ENCODE measurements around the gene DNAJC25.

Gene DNAJC25

DNA sequence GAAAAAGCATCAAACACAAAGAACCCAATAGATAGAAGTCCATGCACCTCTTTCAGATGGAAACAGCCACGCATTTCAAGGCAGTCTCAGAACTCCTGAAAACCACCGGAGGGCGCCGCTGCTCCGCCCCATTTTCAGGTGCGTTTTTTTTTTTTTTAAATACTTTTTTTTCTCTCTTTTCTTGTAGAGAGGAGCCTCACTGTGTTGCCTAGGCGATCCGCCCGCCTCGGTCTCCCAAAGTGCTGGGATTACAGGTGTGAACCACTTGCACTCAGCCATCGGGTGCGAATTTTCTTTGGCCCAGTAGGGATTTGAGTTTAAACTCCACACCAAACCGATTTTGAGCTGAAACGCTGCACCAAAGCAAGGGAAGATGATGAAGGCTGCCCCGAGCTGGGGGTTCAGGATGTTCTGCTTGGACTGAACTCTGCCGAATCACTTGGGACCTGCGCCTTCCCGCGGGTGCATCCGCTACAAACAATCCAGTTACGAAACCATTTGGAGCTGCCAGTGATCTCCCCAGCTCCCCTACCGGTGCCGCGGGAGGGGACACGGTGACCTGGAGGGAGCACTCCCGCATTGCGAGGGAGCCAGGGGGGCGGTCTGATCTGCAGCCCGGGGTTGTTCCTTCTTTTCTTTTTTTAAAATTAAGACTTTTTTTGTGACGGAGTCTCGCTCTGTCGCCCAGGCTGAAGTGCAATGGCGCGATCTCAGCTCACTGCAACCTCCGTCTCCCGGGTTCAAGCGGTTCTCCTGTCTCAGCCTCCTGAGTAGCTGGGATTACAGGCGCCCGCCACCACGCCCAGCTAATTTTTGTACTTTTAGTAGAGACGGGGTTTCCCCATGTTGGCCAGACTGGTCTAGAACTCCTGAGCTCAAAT is 33.0 kb upstream of the DNAJC25 start:
- no peak overlapping the region for H2BK120ac ChIP-seq (ENCODE audit: low read depth, low read length)
- H3K9me3 ChIP-seq (ENCODE audit: control insufficient read depth, low read length) = no peaks in the 10 kb centered on the region
- no peak overlapping the region for H4K8ac ChIP-seq (ENCODE audit: low read length)
- peaks cover 6% of the 10 kb centered on the region for H3K4me1 ChIP-seq (ENCODE audit: control insufficient read depth, insufficient read depth, low read depth, low read length)
- 11% methylated on average over 41 of the region's 41 CpGs for WGBS
- no peak overlapping the region for H2AFZ ChIP-seq (ENCODE audit: low read depth, low read length)
- no peak overlapping the region for H3K23ac ChIP-seq (ENCODE audit: low read length in 2 of 2)
- H3K79me1 ChIP-seq (replicated peaks; ENCODE audit: low read length, poor library complexity, severe bottlenecking) = peaks cover 9% of the 10 kb centered on the region
- H3K9ac ChIP-seq (ENCODE audit: low read length) = peak overlapping the region; percentile 88
- H3K36me3 ChIP-seq (ENCODE audit: control insufficient read depth in 1 of 2, insufficient read depth in 2 of 2, low read depth in 1 of 2, low read length in 2 of 2) = peaks cover 17 to 32% of the 10 kb centered on the region in 2 experiments
- H4K91ac ChIP-seq (ENCODE audit: low read length) = no peak overlapping the region
- no peak overlapping the region for H2BK5ac ChIP-seq (ENCODE audit: low read depth, low read length, poor library complexity, severe bottlenecking)
- peak overlapping the region; percentile 81 for H3K4me2 ChIP-seq (ENCODE audit: low read length, poor library complexity, severe bottlenecking)
- no peak overlapping the region for H3K4ac ChIP-seq (ENCODE audit: low read depth in 1 of 2, low read length in 2 of 2)
- peak overlapping the region; percentile 65 to 87 for H3K4me3 ChIP-seq (ENCODE audit: insufficient read depth in 1 of 2, low read depth in 1 of 2, low read length in 2 of 2)
- H2AK5ac ChIP-seq (ENCODE audit: low read length, severe bottlenecking) = no peak overlapping the region
- no peaks in the 10 kb centered on the region for H3K27me3 ChIP-seq (ENCODE audit: control insufficient read depth in 1 of 2, insufficient read depth in 1 of 2, low read length in 2 of 2)
- H3K14ac ChIP-seq (ENCODE audit: low read length in 2 of 2) = no peak overlapping the region
- DNase-seq = peak; percentile 71
- no peak overlapping the region for H2BK12ac ChIP-seq (ENCODE audit: low read length in 2 of 2)
- H3K27ac ChIP-seq (ENCODE audit: low read length, poor library complexity, severe bottlenecking) = no peak overlapping the region
- no peak overlapping the region for H3K18ac ChIP-seq (ENCODE audit: low read depth in 1 of 2, low read length in 2 of 2)
- H2BK15ac ChIP-seq (ENCODE audit: low read depth, poor library complexity, severe bottlenecking) = no peak overlapping the region

DNA sequence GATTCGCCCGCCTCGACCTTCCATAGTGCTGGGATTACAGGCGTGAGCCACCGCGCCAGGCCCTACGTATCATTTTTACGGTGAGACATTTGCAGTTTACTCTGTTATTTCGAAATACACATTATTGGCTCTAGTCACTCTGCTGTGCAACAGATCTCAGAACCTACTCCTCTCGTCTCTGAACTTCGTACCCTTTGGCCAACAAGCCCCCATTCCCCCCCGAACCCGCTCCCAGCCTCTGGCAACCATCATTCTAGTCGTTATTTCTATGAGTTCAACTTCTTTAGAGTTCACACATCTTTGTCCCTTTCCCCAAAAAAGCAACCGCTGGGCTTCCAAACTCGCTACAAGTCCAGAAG is 32.4 kb upstream of the DNAJC25 start:
- no peak overlapping the region for H3K23ac ChIP-seq (ENCODE audit: low read length in 2 of 2)
- H4K8ac ChIP-seq (ENCODE audit: low read length) = peak overlapping the region; percentile 59
- H3K4me1 ChIP-seq (ENCODE audit: control insufficient read depth, insufficient read depth, low read depth, low read length) = peaks cover 6% of the 10 kb centered on the region
- no peaks in the 10 kb centered on the region for H3K9me3 ChIP-seq (ENCODE audit: control insufficient read depth, low read length)
- whole genome bisulfite sequencing = 17% methylated on average over 16 of the region's 16 CpGs
- H3K4me3 ChIP-seq (ENCODE audit: insufficient read depth in 1 of 2, low read depth in 1 of 2, low read length in 2 of 2) = peak overlapping the region; percentile 65 to 87
- peak overlapping the region; percentile 44 for H3K27ac ChIP-seq (ENCODE audit: low read length, poor library complexity, severe bottlenecking)
- H2BK15ac ChIP-seq (ENCODE audit: low read depth, poor library complexity, severe bottlenecking) = no peak overlapping the region
- peak overlapping the region; percentile 88 for H3K9ac ChIP-seq (ENCODE audit: low read length)
- DNase-seq = peak; percentile 69
- peaks cover 15 to 27% of the 10 kb centered on the region in 2 experiments for H3K36me3 ChIP-seq (ENCODE audit: control insufficient read depth in 1 of 2, insufficient read depth in 2 of 2, low read depth in 1 of 2, low read length in 2 of 2)
- no peak overlapping the region for H4K91ac ChIP-seq (ENCODE audit: low read length)
- H3K4ac ChIP-seq (ENCODE audit: low read depth in 1 of 2, low read length in 2 of 2) = peak overlapping the region in 1 of 2 experiments; percentile 60
- no peak overlapping the region for H3K14ac ChIP-seq (ENCODE audit: low read length in 2 of 2)
- peak overlapping the region; percentile 83 for H2BK120ac ChIP-seq (ENCODE audit: low read depth, low read length)
- H3K79me1 ChIP-seq (replicated peaks; ENCODE audit: low read length, poor library complexity, severe bottlenecking) = peaks cover 7% of the 10 kb centered on the region
- peak overlapping the region; percentile 81 for H3K4me2 ChIP-seq (ENCODE audit: low read length, poor library complexity, severe bottlenecking)
- H2BK5ac ChIP-seq (ENCODE audit: low read depth, low read length, poor library complexity, severe bottlenecking) = no peak overlapping the region
- no peak overlapping the region for H2BK12ac ChIP-seq (ENCODE audit: low read length in 2 of 2)
- peak overlapping the region; percentile 35 to 38 for H3K18ac ChIP-seq (ENCODE audit: low read depth in 1 of 2, low read length in 2 of 2)
- no peak overlapping the region for H2AK5ac ChIP-seq (ENCODE audit: low read length, severe bottlenecking)
- no peaks in the 10 kb centered on the region for H3K27me3 ChIP-seq (ENCODE audit: control insufficient read depth in 1 of 2, insufficient read depth in 1 of 2, low read length in 2 of 2)
- no peak overlapping the region for H2AFZ ChIP-seq (ENCODE audit: low read depth, low read length)

DNA sequence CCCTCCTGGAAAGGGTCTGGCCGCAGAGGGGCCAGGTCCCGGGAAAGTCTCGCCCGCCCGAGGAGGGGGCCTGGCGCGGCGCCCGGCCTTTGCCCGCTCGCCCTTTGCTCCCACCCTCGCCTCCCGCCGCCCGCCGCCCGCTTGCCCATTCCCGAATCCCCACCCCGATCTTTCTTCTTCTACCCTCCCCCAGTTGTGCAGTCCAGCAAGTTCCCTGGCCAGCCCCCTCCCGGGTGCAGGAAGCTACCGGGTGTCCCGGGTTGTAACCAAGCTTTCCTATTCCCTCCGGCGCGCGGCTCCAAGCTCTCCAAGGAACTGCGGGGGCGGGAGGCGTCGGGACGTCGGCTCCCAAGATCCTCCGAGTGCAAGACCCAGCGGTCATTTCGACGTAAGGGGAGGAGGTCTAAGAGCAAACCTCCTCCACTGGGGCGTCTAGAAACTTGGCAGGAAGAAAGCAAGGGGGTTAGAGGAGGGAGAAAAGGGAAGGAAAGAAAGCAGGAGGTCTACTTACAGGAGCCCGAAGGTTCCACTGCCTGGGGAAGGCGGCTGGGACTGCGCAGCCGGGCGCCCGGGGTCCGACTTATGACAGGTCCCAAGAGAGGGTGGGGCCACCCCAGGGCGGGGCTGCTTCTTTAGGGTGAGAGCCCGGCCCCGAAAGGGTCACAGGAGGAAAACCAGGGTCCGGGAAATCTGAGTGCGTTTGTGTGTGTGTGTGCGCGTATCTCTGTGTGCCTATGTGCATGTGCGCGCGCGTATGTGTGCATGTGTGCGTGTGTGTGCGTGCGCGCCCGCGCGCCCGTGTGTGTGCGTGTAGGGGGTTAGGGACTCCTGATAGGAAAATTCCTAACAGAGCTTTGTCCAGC is 31.8 kb upstream of the DNAJC25 start, which contains the start of gene PTGR1:
Gene PTGR1, minus strand, starts transcription at position 556 of the 863 bp plus-strand sequence. CDS start 2,225 bp downstream, outside the sequence.
- no peak within 1 kb of the TSS for H3K14ac ChIP-seq (ENCODE audit: low read length in 2 of 2)
- H3K4me2 ChIP-seq (ENCODE audit: low read length, poor library complexity, severe bottlenecking) = peak within 1 kb of the TSS; percentile 81
- H2AK5ac ChIP-seq (ENCODE audit: low read length, severe bottlenecking) = peak within 1 kb of the TSS; percentile 14
- H4K8ac ChIP-seq (ENCODE audit: low read length) = peak within 1 kb of the TSS; percentile 59
- peak within 1 kb of the TSS; percentile 63 for H3K27ac ChIP-seq (ENCODE audit: low read length, poor library complexity, severe bottlenecking)
- H2BK15ac ChIP-seq (ENCODE audit: low read depth, poor library complexity, severe bottlenecking) = no peak within 1 kb of the TSS
- H4K91ac ChIP-seq (ENCODE audit: low read length) = peak within 1 kb of the TSS; percentile 52
- H2BK5ac ChIP-seq (ENCODE audit: low read depth, low read length, poor library complexity, severe bottlenecking) = no peak within 1 kb of the TSS
- peak within 1 kb of the TSS; percentile 83 for H2BK120ac ChIP-seq (ENCODE audit: low read depth, low read length)
- peak; percentile 92 for DNase-seq
- H2BK12ac ChIP-seq (ENCODE audit: low read length in 2 of 2) = peak within 1 kb of the TSS in 1 of 2 experiments; percentile 33
- peaks cover 6% of the 10 kb centered on the region for H3K79me1 ChIP-seq (replicated peaks; ENCODE audit: low read length, poor library complexity, severe bottlenecking)
- peaks cover 6% of the 10 kb centered on the region for H3K4me1 ChIP-seq (ENCODE audit: control insufficient read depth, insufficient read depth, low read depth, low read length)
- WGBS = 15% methylated on average over 56 of the region's 64 CpGs
- no peaks in the 10 kb centered on the region for H3K27me3 ChIP-seq (ENCODE audit: control insufficient read depth in 1 of 2, insufficient read depth in 1 of 2, low read length in 2 of 2)
- peak within 1 kb of the TSS; percentile 43 for H2AFZ ChIP-seq (ENCODE audit: low read depth, low read length)
- H3K9ac ChIP-seq (ENCODE audit: low read length) = peak within 1 kb of the TSS; percentile 88
- peak within 1 kb of the TSS; percentile 62 to 74 for H3K18ac ChIP-seq (ENCODE audit: low read depth in 1 of 2, low read length in 2 of 2)
- H3K4ac ChIP-seq (ENCODE audit: low read depth in 1 of 2, low read length in 2 of 2) = peak within 1 kb of the TSS; percentile 60 to 73
- H3K4me3 ChIP-seq (ENCODE audit: insufficient read depth in 1 of 2, low read depth in 1 of 2, low read length in 2 of 2) = peak within 1 kb of the TSS; percentile 65 to 87
- H3K9me3 ChIP-seq (ENCODE audit: control insufficient read depth, low read length) = no peaks in the 10 kb centered on the region
- no peak within 1 kb of the TSS for H3K23ac ChIP-seq (ENCODE audit: low read length in 2 of 2)
- H3K36me3 ChIP-seq (ENCODE audit: control insufficient read depth in 1 of 2, insufficient read depth in 2 of 2, low read depth in 1 of 2, low read length in 2 of 2) = peaks cover 12 to 21% of the 10 kb centered on the region in 2 experiments
